Left lobe of liver (tissue), 2 donors: ENCODE results near the gene TCEAL1. TPM values are rescaled to one million over a fixed set of nuclear protein-coding genes. Genes with fewer than 3 reads are reported as not detected.
"Not testable (repeated sequence)": the region's sequence is repeated elsewhere in the genome, so short reads cannot be mapped to it uniquely, and the experiment has no call there.

Source experiments
- ATAC-seq: fragments of 200-7000 bp; cut with Tn5 transposase; one replicate; pipeline ENCODE4 v1.9.1; 2020; ENCODE audit warnings: mild to moderate bottlenecking, moderate library complexity
- DNase-seq: peaks from one replicate; pipeline ENCODE4 v3.0.0-alpha.2; 2020; ENCODE audit warnings: low spot score
- total RNA-seq: library from RNA; stranded (reverse); gene quantifications from one replicate; pipeline ENCODE4 v1.2.1, GENCODE V29; 2021
- donor health status: DM: no; HTN: no; CAD: no; lungs with moderate emphysema.
- donor health status: DM: no; HTN: yes; CAD: no.

TCEAL1 gene
- total RNA-seq: 6.9 TPM

GRCh38 chrX:103628386-103629317 lies at the start of gene TCEAL1:
Gene TCEAL1 (plus strand): TSS chrX:103628975. CDS start chrX:103629917, 942 bp downstream.
- peak; percentile 80 for DNase-seq
- ATAC-seq: peak; percentile 87

GRCh38 chrX:103584596-103584995 lies 44.2 kb upstream of the TCEAL1 start:
- ATAC-seq: no peak
- DNase-seq: no peak

GRCh38 chrX:103585411-103586313 lies 43.1 kb upstream of the TCEAL1 start, which contains the start of gene TCEAL4:
Gene TCEAL4 (plus strand): TSS chrX:103585515. CDS start chrX:103586676, 1,161 bp downstream.
- peak; percentile 98 for ATAC-seq
- peak; percentile 78 for DNase-seq

- ATAC-seq (peak; percentile 58), DNase-seq (peak; percentile 41)
These were observed 42.5 kb upstream of the TCEAL1 start for GRCh38 chrX:103586314-103586646.

GRCh38 chrX:103586659-103587058 lies 42.1 kb upstream of the TCEAL1 start:
- ATAC-seq (no peak), DNase-seq (no peak)

- not testable (repeated sequence) for DNase-seq, ATAC-seq
These were observed 36.5 kb upstream of the TCEAL1 start for GRCh38 chrX:103592295-103592694.

GRCh38 chrX:103595202-103595601 lies 33.6 kb upstream of the TCEAL1 start:
- not testable (repeated sequence) for DNase-seq

GRCh38 chrX:103607364-103608305 lies 21.1 kb upstream of the TCEAL1 start, which contains the start of gene TCEAL3:
Gene TCEAL3 (plus strand): TSS chrX:103607963. CDS start chrX:103609065, 1,102 bp downstream.
- DNase-seq (no peak), ATAC-seq (peak; percentile 87)

More at GRCh38 chrX:103595202-103595601, 33.6 kb upstream of the TCEAL1 start:
- ATAC-seq: not testable (repeated sequence)

- DNase-seq (no peak), ATAC-seq (peak; percentile 28)
These were observed 20.3 kb upstream of the TCEAL1 start for GRCh38 chrX:103608306-103608963.

GRCh38 chrX:103610282-103610681 lies 18.5 kb upstream of the TCEAL1 start:
- ATAC-seq (no peak), DNase-seq (no peak)

- ATAC-seq (no peak), DNase-seq (no peak)
These were observed 15.3 kb upstream of the TCEAL1 start for GRCh38 chrX:103613362-103613890.

GRCh38 chrX:103614999-103615398 lies 13.8 kb upstream of the TCEAL1 start:
- DNase-seq: no peak
- no peak for ATAC-seq

- ATAC-seq (no peak), DNase-seq (no peak)
These were observed 12.9 kb upstream of the TCEAL1 start for GRCh38 chrX:103615781-103616371.

- DNase-seq: no peak
- ATAC-seq: peak; percentile 38
These were observed 12.0 kb upstream of the TCEAL1 start for GRCh38 chrX:103616676-103617186.

- no peak for ATAC-seq
- no peak for DNase-seq
These were observed 4.7 kb upstream of the TCEAL1 start for GRCh38 chrX:103624111-103624510.

GRCh38 chrX:103626855-103627254 lies 1.9 kb upstream of the TCEAL1 start:
- ATAC-seq: no peak

GRCh38 chrX:103629318-103630170 lies 769 bp downstream of the TCEAL1 start:
- ATAC-seq: peak; percentile 82
- peak; percentile 55 for DNase-seq

More at GRCh38 chrX:103626855-103627254, 1.9 kb upstream of the TCEAL1 start:
- DNase-seq: no peak

GRCh38 chrX:103630171-103630511 lies 1.4 kb downstream of the TCEAL1 start:
- ATAC-seq (no peak), DNase-seq (no peak)
